ENCODE measurements around the gene PLEKHG1. TPM values are rescaled to one million over a fixed set of nuclear protein-coding genes. Genes with fewer than 3 reads are reported as not detected.

The PLEKHG1 gene
- total and polyA plus RNA-seq, 11 donors: 2.2 to 27.0 (median 11.3) TPM

GRCh38 chr6:150616586-150616985 is 16.9 kb downstream of the PLEKHG1 start:
- ATAC-seq: no peak
- Histone ChIP-seq H3K27me3 (no peaks in the 10 kb centered on the region), H3K36me3 (no peaks in the 10 kb centered on the region), H3K27ac (peak overlapping the region in 2 of 12 donors; percentile 51 to 55), H3K4me1 (peaks cover 0 to 58% (median 18%) of the 10 kb centered on the region in 12 donors), H3K9me3 (no peaks in the 10 kb centered on the region), H3K4me3 (no peak overlapping the region)
- intact Hi-C loops (cut with DNase I): loop anchor here in 1 of 10 donors (10.0 kb wide), 1 partner anchor 48 kb away; no protein-coding TSS in a partner anchor
- no peak for TF ChIP-seq POLR2A (IDR thresholded peaks at IDR 0.05)
- TF ChIP-seq, protein P1, sequence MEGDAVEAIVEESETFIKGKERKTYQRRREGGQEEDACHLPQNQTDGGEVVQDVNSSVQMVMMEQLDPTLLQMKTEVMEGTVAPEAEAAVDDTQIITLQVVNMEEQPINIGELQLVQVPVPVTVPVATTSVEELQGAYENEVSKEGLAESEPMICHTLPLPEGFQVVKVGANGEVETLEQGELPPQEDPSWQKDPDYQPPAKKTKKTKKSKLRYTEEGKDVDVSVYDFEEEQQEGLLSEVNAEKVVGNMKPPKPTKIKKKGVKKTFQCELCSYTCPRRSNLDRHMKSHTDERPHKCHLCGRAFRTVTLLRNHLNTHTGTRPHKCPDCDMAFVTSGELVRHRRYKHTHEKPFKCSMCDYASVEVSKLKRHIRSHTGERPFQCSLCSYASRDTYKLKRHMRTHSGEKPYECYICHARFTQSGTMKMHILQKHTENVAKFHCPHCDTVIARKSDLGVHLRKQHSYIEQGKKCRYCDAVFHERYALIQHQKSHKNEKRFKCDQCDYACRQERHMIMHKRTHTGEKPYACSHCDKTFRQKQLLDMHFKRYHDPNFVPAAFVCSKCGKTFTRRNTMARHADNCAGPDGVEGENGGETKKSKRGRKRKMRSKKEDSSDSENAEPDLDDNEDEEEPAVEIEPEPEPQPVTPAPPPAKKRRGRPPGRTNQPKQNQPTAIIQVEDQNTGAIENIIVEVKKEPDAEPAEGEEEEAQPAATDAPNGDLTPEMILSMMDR (IDR thresholded peaks at IDR 0.05): no peak
- WGBS, 4 donors: 54 to 62% (median 57%) methylated on average over 2 of the region's 2 CpGs
- DNase-seq: no peak

DNA sequence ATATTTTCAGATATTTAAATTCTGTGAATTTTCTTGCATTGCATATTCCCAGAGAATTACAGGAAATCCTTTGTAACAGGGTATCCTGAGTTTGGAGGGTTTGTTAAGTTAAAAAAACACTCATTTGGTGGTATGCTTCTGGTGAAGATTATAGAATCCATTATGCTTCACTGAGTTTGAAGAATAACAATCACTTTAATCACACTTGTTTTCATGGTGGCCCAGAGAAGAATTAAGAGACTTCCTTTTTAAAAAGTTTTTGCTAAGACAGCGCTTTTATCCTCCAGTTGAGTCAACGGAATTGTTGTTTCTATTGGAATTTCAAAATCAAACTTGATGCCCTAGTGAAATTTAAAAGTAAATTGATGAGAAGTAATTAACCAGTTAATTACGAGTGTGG is 17.4 kb downstream of the PLEKHG1 start:
- Histone ChIP-seq H3K36me3 (no peaks in the 10 kb centered on the region), H3K27me3 (no peaks in the 10 kb centered on the region), H3K9me3 (no peaks in the 10 kb centered on the region), H3K4me3 (no peak overlapping the region), H3K4me1 (peaks cover 0 to 56% (median 22%) of the 10 kb centered on the region in 12 donors), H3K27ac (peak overlapping the region in 7 of 12 donors; percentile 23 to 55 (median 46))
- TF ChIP-seq, protein P1 (IDR thresholded peaks at IDR 0.05): no peak
- TF ChIP-seq POLR2A (IDR thresholded peaks at IDR 0.05): no peak
- 65 to 84% (median 73%) methylated on average over 3 of the region's 3 CpGs for WGBS, 4 donors
- ATAC-seq: no peak
- intact Hi-C loops (cut with DNase I): loop anchor here in 1 of 10 donors (10.0 kb wide), 1 partner anchor 48 kb away; no protein-coding TSS in a partner anchor
- DNase-seq: no peak

GRCh38 chr6:150617496-150618460 is 18.1 kb downstream of the PLEKHG1 start:
- ATAC-seq: no peak
- no peak for TF ChIP-seq POLR2A (IDR thresholded peaks at IDR 0.05)
- TF ChIP-seq, protein P1 (IDR thresholded peaks at IDR 0.05): no peak
- no peaks in the 10 kb centered on the region for H3K9me3 ChIP-seq
- no peak for DNase-seq
- no peak overlapping the region for H3K4me3 ChIP-seq
- H3K27me3 ChIP-seq: no peaks in the 10 kb centered on the region
- WGBS, 4 donors: 65 to 79% (median 76%) methylated on average over 6 of the region's 6 CpGs
- intact Hi-C loops (cut with DNase I): loop anchor here in 1 of 10 donors (10.0 kb wide), 1 partner anchor 47 kb away; no protein-coding TSS in a partner anchor
- H3K4me1 ChIP-seq: peaks cover 0 to 57% (median 26%) of the 10 kb centered on the region in 12 donors
- H3K36me3 ChIP-seq: no peaks in the 10 kb centered on the region
- H3K27ac ChIP-seq: peak overlapping the region in 9 of 12 donors; percentile 12 to 55 (median 45)

- TF ChIP-seq, protein P1 (IDR thresholded peaks at IDR 0.05): no peak
- TF ChIP-seq POLR2A (IDR thresholded peaks at IDR 0.05): no peak
- Histone ChIP-seq H3K36me3 (no peaks in the 10 kb centered on the region), H3K4me1 (peaks cover 0 to 67% (median 26%) of the 10 kb centered on the region in 12 donors), H3K4me3 (no peak overlapping the region), H3K9me3 (no peaks in the 10 kb centered on the region), H3K27ac (peak overlapping the region in 4 of 12 donors; percentile 2 to 43 (median 14)), H3K27me3 (no peaks in the 10 kb centered on the region)
- ATAC-seq (no peak), DNase-seq (no peak)
- WGBS, 4 donors: 97 to 98% (median 98%) methylated on average over 3 of the region's 3 CpGs
- intact Hi-C loops (cut with DNase I): loop anchor here in 1 of 10 donors (10.0 kb wide), 1 partner anchor 46 kb away; no protein-coding TSS in a partner anchor
Observed at GRCh38 chr6:150619275-150619674, 19.6 kb downstream of the PLEKHG1 start.
